Stimulated activated CD4-positive, alpha-beta T cell treated with anti-CD3 and anti-CD28 coated beads, TNF-alpha, amount 100 ng/mL, for 48 hours (primary cell): ENCODE results near the gene NRCAM.
"Not testable (repeated sequence)": the region's sequence is repeated elsewhere in the genome, so short reads cannot be mapped to it uniquely, and the experiment has no call there.

Experiments
- DNase-seq, 3 donors: peaks; one replicate each; pipeline ENCODE4 v3.0.0-alpha.2; 2020; ENCODE audit warnings: low read depth in 3 of 3

The NRCAM gene

DNA sequence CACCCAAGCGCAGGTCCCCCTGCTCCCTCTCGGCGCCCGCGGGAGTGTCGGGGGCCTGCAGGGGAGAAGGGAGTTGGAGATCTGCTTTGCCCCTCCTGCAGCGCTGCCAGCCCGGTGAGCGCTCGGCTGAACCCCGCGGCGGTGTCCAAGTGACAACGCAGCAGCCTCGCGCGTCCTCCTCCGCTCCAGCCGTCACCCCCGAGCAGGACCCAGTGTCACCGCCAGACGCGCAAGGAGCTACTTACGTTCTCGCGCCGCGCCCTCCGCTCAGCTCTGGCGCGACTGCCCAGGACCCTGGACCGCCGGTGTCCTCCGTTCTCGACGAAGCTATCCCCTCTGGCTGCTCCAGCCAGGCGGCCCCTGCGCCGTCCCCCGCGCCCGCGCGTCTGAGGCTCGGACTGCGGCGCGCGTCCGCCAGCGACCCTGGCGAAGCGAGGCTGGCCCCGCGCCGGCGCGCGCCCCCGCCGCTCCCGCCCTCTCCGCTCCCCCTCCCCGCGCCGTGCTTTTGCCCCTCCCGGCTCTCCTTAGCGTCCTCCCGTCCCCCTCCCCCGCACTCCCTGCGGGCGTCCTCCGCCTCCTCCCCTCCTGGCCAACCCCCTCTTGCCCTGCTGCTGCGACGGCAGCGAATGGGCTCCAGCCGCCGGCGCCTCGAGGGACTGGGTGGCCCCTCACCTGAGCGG is at the start of gene NRCAM:
TSS of gene NRCAM (minus strand) at position 439 of the 680 bp plus-strand sequence. CDS start 216,372 bp downstream, outside the sequence.
- DNase-seq = peak in 1 of 3 donors; percentile 26

DNA sequence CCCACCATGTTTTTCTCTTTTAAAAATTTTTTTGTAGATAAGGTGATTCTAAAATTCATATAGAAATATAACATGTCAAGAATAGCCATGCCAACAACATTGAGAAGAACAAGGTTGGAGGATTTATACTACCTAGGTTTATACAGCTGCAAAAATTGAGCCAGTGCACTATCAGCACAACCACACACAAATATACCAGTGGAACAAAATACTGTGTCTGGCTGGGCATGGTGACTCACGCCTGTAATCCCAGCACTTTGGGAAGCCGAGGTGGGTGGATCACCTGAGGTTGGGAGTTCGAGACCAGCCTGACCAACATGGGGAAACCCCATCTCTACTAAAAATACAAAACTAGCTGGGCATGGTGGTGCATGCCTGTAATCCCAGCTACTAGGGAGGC is 48.3 kb upstream of the NRCAM start:
- not testable (repeated sequence) for DNase-seq

DNA sequence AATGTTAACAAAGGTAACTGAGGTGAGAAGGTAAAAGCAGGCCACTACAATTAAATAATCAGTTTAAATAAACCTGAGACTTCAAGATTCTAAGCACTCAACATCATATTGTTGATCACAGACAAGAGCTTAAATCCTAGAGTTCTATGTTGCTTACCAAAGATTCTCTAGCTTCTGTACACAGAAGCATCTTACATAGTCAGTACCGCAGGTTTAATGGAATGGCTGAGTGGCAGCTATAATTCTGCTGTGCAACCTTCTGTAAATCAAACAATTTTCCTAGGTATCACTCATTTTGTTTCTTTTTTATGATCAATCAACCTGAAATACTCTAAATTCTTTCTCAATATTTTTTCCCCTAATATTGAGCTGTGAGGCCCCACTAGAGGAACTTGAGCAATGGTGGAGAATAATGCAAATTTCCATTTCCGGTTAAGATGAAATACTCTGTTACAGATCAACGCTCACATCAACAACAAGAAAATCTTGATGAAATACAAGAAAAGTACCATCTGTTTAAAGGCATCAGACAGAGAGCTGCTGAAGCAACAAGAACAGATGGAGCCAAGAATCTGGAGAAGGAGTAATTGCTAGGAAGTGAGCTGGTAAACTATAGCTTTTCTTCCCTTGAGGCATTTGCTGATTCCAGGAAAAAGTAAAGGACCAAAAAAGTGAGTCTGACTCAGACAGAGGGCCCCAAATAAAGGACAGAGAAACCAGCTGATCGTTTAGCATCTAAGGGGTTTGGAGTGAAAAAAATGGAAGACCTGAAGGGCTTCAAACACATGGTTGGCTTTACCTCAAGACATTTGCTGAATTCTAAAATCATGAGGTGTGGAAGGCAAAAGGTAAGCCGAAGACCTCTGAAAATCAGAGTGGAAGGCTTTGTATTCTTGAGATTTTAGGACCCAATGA is 47.1 kb upstream of the NRCAM start:
- DNase-seq = no peak

DNA sequence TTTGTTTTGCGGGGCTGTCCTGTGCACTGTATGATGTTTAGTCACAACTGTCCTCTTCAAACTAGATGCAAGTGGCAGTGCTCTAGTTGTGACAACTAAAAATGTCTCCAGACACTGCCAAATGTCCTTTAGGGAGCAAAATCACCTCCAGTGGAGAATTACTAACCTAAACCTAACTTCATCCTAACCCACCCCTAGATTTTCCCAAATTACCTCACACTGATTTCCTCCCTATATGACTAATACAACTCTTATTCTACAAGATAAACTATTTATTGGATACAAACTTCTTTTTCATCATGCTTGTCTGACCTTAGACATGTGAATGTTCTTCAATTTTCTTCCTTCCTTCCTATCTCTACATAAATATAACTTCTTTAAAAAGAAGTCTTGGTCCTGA is 43.3 kb upstream of the NRCAM start:
- no peak for DNase-seq

DNA sequence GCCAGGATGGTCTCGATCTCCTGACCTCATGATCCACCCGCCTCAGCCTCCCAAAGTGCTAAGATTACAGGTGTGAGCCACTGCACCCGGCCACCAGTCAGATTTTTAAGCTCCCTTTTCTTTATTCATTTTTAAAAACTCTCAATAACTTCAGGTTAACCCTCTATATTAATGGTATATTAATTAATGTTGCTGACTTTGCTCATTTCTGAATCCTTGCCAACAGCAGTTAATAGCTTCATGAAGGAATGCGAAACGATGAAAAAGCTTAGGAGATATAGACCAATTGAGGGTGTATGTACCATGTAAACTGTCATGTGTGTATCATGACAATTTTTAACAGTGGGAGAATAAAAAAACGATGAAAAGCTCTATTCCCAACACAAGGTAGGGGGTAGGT is 42.2 kb upstream of the NRCAM start:
- no peak for DNase-seq

DNA sequence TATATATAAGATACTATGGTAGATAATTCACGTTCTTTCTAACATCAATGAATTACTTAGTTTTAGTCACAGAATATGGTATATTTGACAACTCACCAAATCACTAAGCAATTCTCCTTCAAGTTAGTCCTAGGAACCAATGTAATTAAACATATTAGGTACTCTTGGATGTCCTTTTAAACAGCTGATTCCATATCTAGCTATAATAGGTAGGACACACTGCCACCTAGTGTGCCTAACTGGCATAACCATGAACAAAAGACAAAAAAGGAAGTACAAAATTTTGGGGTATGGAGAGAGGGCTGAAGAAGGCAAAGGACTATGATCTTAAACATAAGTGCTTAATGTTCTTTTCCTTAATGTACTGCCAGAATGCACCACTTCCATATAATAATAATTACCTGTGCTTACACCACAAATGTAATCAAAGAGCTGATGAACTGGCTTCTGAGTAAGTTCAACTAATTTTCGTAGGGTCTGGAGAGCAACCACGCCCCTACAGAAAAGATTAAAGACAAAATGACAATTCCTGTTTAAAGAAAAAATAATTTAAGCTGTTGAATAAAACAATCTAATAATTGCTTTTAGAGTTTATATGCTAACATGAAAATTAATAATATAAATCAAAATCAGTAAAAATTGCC is 41.0 kb upstream of the NRCAM start:
- peak in 2 of 3 donors; percentile 9 to 11 for DNase-seq

DNA sequence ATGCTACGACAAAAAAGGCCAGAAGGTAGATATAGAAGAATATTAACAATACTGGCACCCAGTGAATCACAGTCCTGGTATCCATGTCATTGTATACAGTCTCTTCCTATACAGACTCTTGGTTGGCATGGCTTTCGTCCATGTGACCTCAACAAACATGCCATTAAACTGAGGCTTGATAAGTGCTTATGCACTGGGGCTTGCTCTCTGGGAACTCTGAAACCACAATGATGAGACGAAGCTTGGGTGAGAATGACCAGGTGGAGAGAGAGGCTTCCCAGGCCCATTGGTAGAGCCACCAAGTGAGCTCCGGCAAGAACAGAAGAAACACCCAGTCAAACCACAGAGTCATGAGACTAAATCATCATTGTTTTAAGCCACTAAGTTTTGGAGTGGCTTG is 36.5 kb upstream of the NRCAM start:
- no peak for DNase-seq

DNA sequence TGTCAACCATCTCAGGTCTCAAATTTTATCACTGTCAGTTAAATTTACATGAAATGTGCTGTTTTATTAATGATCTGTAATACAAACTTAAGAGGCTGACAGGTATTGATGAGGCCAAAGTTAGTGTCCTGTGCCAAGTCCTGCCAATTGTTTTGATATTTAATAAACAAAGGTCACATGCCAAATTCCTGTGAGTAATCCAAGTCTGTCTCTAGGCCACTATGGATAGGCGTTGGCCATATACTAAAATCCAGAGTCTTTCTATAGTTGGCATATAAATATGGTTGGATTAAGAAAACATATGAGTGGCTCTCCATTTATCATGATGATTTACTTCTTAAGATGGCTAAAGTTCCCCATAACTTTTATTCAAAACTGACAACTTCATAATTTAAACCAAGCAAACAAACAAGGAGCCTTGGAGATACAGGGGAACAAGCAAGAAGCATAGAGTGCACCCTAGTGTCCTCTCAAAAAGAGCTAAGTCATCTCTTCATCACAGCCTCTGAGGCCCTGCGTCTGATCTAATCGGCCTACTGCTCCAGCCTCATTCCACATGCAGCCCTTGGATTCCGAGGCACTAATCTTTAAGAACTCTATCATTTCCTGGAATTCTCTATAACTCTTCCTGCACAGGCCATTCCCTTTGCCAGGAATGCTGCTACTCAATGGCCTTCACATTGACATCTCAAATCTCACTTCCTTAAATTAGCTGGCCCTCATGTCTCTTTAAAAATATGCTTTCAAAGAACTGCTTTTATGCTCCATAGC is 32.7 kb upstream of the NRCAM start:
- DNase-seq = no peak

DNA sequence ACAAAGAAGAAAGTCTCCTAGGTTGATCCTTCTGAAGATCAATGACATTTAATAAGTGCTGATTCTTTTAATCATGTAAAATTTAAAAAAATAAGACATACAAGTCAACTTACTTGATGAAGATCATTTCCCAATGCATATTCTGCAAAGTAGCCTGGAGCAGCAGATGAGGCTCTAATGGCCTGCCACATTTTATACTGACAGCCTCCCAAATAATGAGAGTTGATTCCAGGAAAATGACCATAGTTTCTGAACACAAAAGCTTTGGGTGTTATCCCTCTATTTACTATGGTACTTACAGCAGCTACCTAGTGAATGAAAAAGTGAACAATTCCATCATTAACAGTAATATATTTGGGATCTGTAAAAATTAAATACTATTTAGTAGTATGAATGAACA is 31.4 kb upstream of the NRCAM start:
- no peak for DNase-seq

DNA sequence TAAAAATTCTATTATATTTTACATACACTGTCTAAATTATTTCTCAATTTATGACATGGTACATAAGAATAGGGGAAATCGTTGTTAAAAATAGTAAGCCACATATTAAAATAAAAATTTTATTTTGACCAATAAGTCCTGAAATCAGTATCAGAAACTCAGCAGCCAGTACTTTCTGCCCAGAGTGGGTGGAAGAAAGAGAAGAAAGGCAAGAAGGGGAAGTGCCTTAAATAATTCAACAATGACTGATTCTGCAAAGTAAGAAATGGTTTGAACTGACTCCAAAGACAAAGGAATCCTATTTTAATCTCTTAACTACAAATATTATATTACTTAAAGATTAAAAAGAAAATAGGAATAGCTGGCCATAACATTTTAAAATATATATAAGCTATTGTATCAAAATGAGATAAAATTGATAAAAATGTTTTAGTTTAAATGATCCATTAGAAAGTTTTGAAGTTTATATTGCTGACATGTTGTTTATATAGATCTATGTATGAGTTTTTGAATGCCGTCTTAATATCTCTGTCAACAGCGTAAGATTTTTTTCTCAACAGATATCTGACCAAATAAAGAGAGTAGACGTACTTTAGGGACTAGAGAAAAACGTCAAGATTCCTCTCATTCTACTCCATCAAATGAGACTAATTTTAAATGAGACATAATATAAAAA is 30.2 kb upstream of the NRCAM start:
- DNase-seq = no peak

DNA sequence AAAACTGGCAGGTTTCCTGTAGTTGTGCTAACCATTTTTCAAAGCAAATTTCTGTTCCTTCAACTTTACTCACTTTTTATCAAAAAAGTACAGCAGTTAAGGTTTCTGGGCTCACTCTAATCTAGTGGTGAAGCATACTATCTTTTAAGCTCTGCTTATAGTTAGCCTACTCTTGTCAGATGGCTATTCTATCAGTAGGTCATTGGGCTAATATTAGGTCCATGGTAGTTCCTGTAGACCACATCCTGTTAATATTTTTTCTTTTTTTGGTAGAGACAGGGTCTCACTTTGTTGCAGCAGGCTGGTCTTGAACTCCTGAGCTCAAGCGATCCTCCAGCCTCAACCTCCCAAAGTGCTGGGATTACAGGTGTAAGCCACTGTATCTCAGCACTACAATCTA is 27.9 kb upstream of the NRCAM start:
- DNase-seq = no peak

DNA sequence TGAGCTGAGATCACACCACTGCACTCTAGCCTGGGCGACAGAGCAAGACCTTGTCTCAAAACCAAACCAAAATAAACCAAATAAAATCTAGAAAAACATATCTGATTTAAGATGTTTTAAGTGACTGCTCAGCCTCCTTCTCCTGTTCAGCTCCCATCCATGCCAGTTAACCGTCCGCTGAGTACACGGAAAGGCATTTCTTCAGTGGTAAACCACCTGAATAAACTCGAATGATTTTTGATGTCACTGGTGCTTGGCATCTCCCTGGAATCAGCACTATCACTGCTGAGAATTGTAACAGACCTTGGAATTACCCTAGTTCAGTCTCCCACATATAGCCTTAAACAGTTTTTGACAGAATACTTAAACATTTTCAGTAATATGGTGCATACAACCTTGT is 24.1 kb upstream of the NRCAM start:
- DNase-seq = no peak

DNA sequence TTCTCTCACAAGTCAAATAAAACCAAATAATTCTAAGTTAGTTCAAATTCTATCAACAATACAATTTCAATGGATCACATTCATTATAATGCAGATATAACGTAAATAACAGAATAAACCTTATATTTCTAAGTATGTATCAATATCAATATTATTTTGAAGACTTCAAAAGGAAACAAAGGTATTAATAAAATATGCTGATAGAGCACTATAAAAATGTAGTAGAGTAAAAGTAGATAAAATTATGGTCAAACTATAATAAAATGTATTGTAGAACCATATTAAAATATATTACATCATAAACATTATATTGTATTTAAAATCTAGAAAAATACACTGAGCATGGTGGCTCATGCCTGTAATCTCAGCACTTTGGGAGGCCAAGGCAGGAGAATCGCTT is 23.5 kb upstream of the NRCAM start:
- no peak for DNase-seq

DNA sequence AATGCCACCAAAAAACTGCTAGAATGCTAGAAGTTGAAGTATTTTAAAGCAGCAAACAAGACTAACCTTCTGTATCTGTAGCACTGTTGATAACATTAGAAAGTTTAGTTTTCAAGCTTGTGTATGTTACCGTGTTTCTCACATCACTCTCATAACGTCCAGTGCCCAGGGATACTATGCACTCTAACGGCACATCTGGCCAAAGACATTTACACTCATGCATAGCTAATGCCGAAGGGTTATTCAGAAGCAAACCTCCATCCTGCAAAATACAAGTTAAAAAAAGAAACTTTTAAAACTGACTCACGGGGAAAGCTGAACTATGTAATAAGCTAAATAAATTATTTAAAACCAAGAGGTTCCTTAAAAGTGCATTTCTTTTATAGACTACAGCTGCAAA is 22.9 kb upstream of the NRCAM start:
- no peak for DNase-seq

DNA sequence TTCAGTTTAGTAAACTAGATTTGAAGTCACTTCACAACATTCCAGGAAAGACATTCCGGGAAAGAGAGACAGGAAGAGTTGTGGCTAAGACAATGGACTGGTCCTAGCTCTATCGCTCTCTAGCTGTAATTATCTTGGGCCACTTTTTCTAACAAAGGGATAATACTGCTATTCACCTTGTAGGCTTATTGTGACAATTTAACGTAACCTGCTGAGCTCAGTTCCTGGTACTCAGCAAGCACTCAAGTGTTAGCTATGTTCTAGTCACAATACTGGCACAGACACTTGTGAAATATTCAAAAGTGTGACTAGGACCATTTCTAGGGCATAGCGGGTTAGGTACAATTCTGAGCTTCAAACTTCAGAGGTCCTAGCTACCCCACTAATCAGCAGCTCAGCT is 12.0 kb upstream of the NRCAM start:
- no peak for DNase-seq

DNA sequence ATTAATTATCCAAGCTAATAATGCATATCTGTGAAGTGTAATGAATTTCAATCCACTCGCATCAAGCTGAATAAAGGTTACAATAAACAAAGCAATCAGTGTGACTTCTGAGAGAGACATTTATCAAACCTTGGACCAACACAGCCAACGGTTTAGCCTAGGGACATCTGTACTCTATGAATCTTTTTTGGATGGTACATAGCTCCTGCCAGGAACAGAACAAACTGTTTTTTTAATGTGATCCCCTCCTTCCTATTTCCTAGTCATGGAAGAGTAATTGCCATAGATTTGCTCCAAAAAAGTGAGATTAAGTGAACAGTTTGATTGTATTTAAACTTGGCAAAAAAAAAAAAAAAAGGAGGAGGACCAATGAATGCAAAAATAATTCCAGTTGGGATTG is 11.2 kb upstream of the NRCAM start:
- no peak for DNase-seq

DNA sequence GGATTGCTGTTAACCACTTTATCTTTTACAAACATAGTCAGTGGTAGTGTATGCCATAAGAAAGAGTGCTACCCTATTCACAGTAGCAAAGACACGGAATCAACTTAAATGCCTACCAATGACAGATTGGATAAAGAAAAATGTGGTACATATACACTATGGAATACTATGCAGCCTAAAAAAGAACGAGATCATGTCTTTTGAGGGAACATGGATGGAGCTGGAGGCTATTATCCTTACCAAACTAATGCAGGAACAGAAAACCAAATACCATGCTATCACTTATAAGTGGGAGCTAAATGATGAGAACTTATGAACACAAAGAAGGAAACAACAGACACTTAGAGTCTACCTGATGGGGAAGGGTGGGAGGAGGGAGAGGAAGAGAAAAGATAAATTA is 10.1 kb upstream of the NRCAM start:
- DNase-seq = not testable (repeated sequence)

DNA sequence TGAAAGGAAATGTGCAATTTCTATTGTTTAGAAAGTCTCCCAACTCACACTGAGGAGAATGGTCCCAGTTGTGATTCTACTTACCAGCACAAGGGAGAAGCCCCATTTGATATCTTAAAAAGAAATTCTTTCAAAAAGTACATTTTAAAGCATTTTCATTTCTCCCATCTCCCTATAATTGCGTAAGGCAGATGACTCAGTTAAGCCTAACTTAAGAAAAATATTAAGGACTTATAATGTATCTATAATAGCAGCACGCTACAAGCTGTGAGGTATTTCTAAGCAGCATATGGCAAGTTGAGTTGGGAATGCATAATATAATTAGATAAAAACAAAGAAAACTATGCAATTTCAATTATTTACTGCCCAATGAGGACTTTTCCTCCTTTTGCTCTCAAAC is 8.5 kb upstream of the NRCAM start:
- DNase-seq = no peak

DNA sequence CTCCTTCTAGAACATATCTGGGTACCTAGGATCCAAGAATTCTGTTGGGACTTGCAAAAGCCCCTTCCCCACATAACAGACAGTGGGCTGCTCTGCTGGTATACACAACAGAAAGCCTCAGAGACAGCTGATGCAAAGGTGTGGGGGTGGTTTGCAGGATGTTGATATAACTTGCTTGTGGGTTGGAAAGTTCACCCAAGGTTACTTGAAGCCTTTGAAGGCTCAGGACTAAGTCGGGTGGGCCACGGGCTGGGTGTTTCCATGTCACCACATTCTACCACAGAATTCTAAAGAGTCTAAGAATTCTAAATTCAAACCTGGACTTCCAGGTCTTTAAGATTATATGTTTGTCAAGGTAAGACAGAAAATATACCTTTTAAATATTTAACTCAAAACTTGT is 7.4 kb upstream of the NRCAM start:
- DNase-seq = no peak

DNA sequence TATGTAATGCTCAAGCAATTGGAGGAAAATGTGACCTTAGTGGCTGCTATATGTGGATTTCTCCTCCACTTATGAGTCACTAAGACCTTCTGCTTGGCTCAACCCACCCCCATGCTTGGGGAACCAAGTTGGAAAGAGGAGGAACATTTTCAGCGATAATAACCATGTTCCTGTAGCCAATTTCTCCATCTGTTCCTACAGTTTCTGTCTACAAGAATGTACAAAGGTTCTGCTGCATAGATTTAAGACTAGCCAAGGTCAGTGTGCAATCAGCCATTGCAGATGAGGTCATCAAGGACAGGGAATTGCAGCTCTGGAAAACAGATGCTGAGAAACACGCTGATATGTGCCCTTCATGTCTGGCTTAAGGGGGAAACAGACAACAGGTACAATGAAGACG is 5.6 kb upstream of the NRCAM start:
- DNase-seq = no peak

DNA sequence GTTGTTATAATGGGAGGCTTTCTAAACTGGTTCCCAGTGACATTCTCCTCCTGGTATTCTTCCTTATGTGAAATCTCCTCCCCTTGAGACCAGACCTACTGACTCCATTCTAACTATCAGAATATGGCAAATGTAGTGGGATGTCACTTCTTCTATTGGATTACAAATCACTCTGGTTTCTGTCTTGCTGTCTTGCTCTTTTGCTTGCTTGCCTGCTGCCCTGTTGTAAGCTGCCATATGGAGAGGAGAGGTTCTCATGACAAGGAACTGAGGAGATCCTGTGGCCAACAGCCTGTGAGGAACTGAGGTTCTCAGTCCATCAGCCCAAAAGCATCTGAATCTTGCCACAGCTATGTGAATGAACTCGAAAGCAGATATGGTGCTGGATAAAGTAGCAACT is 4.7 kb upstream of the NRCAM start:
- no peak for DNase-seq
